ENCODE results near the gene SPOCK3.

GRCh38 chr4:167109859-167110258, 124.4 kb downstream of the SPOCK3 start:
- TF ChIP-seq CTCF (conservative IDR thresholded peaks at IDR 0.05 in 1 of 2, IDR thresholded peaks at IDR 0.05 in 1 of 2; ENCODE audit: extremely low read depth in 1 of 2, insufficient read depth in 1 of 2, low read depth in 1 of 2, low read length in 2 of 2) (no peak), EZH2 (IDR thresholded peaks at IDR 0.05; ENCODE audit: borderline replicate concordance, low read length) (no peak)

All from mammary epithelial cell (primary cell).